Measurements from ENCODE around the gene PNMA3. TPM values are rescaled to one million over a fixed set of nuclear protein-coding genes. Genes with fewer than 3 reads are reported as not detected.
"Not testable (repeated sequence)": the region's sequence is repeated elsewhere in the genome, so short reads cannot be mapped to it uniquely, and the experiment has no call there.

PNMA3 gene
- total RNA-seq, 1 donor from 2014 or later = not detected

DNA sequence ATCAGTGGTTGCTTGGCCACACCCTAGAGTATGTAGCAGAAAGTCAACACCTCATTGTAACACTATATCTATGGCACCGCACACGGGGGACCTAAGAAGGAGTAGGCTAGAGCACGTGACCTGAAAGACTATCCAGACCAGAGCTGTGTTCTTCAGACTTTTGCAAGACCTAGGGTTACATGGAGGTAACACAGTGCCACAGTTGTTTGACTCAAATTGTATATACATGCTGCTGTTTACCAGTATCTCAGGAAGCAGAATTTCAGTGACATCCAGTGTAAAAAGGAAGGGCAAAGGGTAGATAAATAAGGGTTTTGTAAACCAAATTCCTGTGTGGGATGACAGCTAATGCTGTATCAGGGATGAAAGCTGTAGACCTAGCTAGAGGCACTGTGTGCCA is 46.1 kb downstream of the PNMA3 start:
- DNase-seq (ENCODE audit: low read depth) = peak; percentile 1
- no peak for FAIRE-seq
- Histone ChIP-seq H3K36me3 (ENCODE audit: control insufficient read depth, insufficient read depth, low read length) (no peaks in the 10 kb centered on the region), H3K4me3 (ENCODE audit: low read depth, low read length) (no peak overlapping the region), H3K27me3 (ENCODE audit: control insufficient read depth, insufficient read depth, low read length) (no peaks in the 10 kb centered on the region)
- TF ChIP-seq, protein P1, sequence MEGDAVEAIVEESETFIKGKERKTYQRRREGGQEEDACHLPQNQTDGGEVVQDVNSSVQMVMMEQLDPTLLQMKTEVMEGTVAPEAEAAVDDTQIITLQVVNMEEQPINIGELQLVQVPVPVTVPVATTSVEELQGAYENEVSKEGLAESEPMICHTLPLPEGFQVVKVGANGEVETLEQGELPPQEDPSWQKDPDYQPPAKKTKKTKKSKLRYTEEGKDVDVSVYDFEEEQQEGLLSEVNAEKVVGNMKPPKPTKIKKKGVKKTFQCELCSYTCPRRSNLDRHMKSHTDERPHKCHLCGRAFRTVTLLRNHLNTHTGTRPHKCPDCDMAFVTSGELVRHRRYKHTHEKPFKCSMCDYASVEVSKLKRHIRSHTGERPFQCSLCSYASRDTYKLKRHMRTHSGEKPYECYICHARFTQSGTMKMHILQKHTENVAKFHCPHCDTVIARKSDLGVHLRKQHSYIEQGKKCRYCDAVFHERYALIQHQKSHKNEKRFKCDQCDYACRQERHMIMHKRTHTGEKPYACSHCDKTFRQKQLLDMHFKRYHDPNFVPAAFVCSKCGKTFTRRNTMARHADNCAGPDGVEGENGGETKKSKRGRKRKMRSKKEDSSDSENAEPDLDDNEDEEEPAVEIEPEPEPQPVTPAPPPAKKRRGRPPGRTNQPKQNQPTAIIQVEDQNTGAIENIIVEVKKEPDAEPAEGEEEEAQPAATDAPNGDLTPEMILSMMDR (IDR thresholded peaks at IDR 0.05; ENCODE audit: insufficient read depth, low read length, severe bottlenecking) = no peak

DNA sequence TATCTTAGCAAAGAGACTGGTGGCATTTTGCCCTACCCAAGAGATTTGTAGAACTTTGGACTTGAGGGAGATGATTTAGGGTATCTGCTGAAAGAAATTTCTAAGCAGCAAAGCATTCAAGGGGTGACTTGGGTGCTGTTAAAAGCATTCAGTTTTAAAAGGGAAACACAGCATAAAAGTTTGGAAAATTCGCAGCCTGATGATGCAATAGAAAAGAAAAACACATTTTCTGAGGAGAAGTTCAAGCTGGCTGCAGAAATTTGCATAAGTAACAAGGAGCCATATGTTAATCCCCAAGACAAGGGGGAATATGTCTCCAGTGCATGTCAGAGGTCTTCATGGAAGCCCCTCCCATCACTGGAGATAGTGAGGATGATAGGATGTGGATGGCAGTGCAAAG is 48.7 kb downstream of the PNMA3 start:
- not testable (repeated sequence) for H3K27me3 ChIP-seq (ENCODE audit: control insufficient read depth, insufficient read depth, low read length); FAIRE-seq; DNase-seq (ENCODE audit: low read depth); H3K4me3 ChIP-seq (ENCODE audit: low read depth, low read length); H3K36me3 ChIP-seq (ENCODE audit: control insufficient read depth, insufficient read depth, low read length)

DNA sequence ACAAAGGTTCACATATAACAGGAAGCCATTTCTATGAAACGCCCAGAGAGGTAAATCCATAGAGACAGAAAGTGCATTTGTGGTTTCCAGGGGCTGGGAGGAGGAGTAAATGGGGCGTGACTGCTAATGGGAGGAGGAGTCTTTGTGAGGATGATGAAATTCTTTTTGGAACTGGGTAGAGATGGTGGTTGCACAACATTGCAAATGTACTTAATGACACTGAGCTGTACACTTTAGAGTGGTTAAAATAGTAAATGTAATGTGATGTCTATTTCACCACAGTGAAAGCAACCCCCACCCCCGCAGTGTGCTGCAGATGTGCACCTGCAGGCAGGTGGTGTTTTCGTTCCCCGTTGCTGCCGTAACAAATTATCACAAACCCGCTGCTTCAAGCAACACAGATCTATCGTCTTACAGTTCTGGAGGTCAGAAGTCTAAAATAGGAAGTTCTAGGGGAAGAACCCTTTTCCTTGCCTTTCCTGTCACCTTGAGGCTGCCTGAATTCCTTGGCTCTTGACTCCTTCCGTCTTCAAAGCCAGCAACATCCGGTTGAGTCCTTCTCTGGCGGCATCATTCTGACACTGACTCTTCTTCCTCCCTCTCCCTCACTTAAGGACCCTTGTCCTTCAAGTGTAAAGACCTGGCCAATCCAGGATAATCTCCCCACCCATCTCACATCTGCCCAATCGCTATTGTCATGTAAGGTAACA is 50.0 kb downstream of the PNMA3 start:
- peak; percentile 98 for FAIRE-seq
- not testable (repeated sequence) for H3K27me3 ChIP-seq (ENCODE audit: control insufficient read depth, insufficient read depth, low read length); H3K4me3 ChIP-seq (ENCODE audit: low read depth, low read length); DNase-seq (ENCODE audit: low read depth); H3K36me3 ChIP-seq (ENCODE audit: control insufficient read depth, insufficient read depth, low read length)

Other genes with a start within 250 kb of the PNMA3 start
- 25.0 and 28.0 TPM in 2 replicates for gene CETN2, start 225.7 kb upstream of the PNMA3 start, total RNA-seq
- gene NSDHL, start 225.4 kb upstream of the PNMA3 start, total RNA-seq = 18.4 and 24.6 TPM in 2 replicates
- 93.5 and 264 TPM in 2 replicates for gene ZNF185, start 158.4 kb upstream of the PNMA3 start, total RNA-seq
- not detected in 2 replicates for gene PNMA5, start 62.4 kb upstream of the PNMA3 start, total RNA-seq
- gene PNMA6A, start 16.0 kb downstream of the PNMA3 start, total RNA-seq = 0.53 and 0.77 TPM in 2 replicates
- not detected in 2 replicates for gene MAGEA1, start 122.8 kb downstream of the PNMA3 start, total RNA-seq